ENCODE measurements around the gene EEF1AKMT3. TPM values are rescaled to one million over a fixed set of nuclear protein-coding genes. Genes with fewer than 3 reads are reported as not detected.
"Not testable (repeated sequence)": the region's sequence is repeated elsewhere in the genome, so short reads cannot be mapped to it uniquely, and the experiment has no call there.

The EEF1AKMT3 gene
- total RNA-seq, 1 donor from 2014 or later: 2.1 TPM

- DNase-seq (ENCODE audit: low spot score in 2 of 2): no peak
- Histone ChIP-seq H3K9me3 (no peaks in the 10 kb centered on the region), H3K36me3 (peaks cover 20 to 36% of the 10 kb centered on the region in 2 donors), H3K4me1 (peaks cover 0 to 21% of the 10 kb centered on the region in 2 donors), H3K4me3 (no peak overlapping the region), H3K27ac (peak overlapping the region; percentile 61 to 69), H3K27me3 (no peaks in the 10 kb centered on the region)
- TF ChIP-seq CTCF (IDR thresholded peaks at IDR 0.05): no peak
- intact Hi-C loops (cut with DNase I): no loop called here
Observed at GRCh38 chr12:57816001-57816854, 43.8 kb downstream of the EEF1AKMT3 start.

GRCh38 chr12:57816855-57817151, 44.4 kb downstream of the EEF1AKMT3 start:
- peaks cover 21 to 42% of the 10 kb centered on the region in 2 donors for H3K36me3 ChIP-seq
- DNase-seq (ENCODE audit: low spot score in 2 of 2): peak in 1 of 2 donors; percentile 74
- peaks cover 0 to 21% of the 10 kb centered on the region in 2 donors for H3K4me1 ChIP-seq
- H3K9me3 ChIP-seq: no peaks in the 10 kb centered on the region
- intact Hi-C loops (cut with DNase I): no loop called here
- no peak overlapping the region for H3K4me3 ChIP-seq
- peak overlapping the region; percentile 61 to 69 for H3K27ac ChIP-seq
- H3K27me3 ChIP-seq: no peaks in the 10 kb centered on the region
- no peak for TF ChIP-seq CTCF (IDR thresholded peaks at IDR 0.05)

GRCh38 chr12:57817261-57817989, 45.0 kb downstream of the EEF1AKMT3 start:
- DNase-seq (ENCODE audit: low spot score in 2 of 2): no peak
- Histone ChIP-seq H3K27ac (peak overlapping the region; percentile 61 to 69), H3K4me3 (no peak overlapping the region), H3K4me1 (peaks cover 0 to 21% of the 10 kb centered on the region in 2 donors), H3K36me3 (peaks cover 24 to 45% of the 10 kb centered on the region in 2 donors), H3K9me3 (no peaks in the 10 kb centered on the region), H3K27me3 (no peaks in the 10 kb centered on the region)
- intact Hi-C loops (cut with DNase I): no loop called here
- TF ChIP-seq CTCF (IDR thresholded peaks at IDR 0.05): no peak

- Histone ChIP-seq H3K4me1 (peaks cover 0 to 21% of the 10 kb centered on the region in 2 donors), H3K36me3 (peaks cover 29 to 46% of the 10 kb centered on the region in 2 donors), H3K27ac (peak overlapping the region; percentile 61 to 69)
- H3K4me3 ChIP-seq; H3K27me3 ChIP-seq; intact Hi-C loops (cut with DNase I); DNase-seq (ENCODE audit: low spot score in 2 of 2); H3K9me3 ChIP-seq: not testable (repeated sequence)
Observed at GRCh38 chr12:57817990-57818331, 45.5 kb downstream of the EEF1AKMT3 start.

- not testable (repeated sequence) for DNase-seq (ENCODE audit: low spot score in 2 of 2)
- H3K36me3 ChIP-seq: peaks cover 51 to 63% of the 10 kb centered on the region in 2 donors
Observed at GRCh38 chr12:57820119-57820518, 47.7 kb downstream of the EEF1AKMT3 start.

GRCh38 chr12:57821015-57821414, 48.6 kb downstream of the EEF1AKMT3 start:
- H3K4me3 ChIP-seq; intact Hi-C loops (cut with DNase I); H3K9me3 ChIP-seq; DNase-seq (ENCODE audit: low spot score in 2 of 2); H3K27me3 ChIP-seq: not testable (repeated sequence)
- peaks cover 60 to 72% of the 10 kb centered on the region in 2 donors for H3K36me3 ChIP-seq
- H3K27ac ChIP-seq: peak overlapping the region in 1 of 2 donors; percentile 38
- H3K4me1 ChIP-seq: peaks cover 0 to 18% of the 10 kb centered on the region in 2 donors

More at GRCh38 chr12:57820119-57820518, 47.7 kb downstream of the EEF1AKMT3 start:
- H3K27ac ChIP-seq; intact Hi-C loops (cut with DNase I); H3K4me3 ChIP-seq; H3K27me3 ChIP-seq; H3K9me3 ChIP-seq: not testable (repeated sequence)
- H3K4me1 ChIP-seq: peaks cover 0 to 21% of the 10 kb centered on the region in 2 donors

Data from ascending aorta (tissue), 2 donors.